RWPE2 (cell line): Measurements from ENCODE around the gene NMNAT3.

Source experiments
- ATAC-seq: fragments of 200-7000 bp; cut with Tn5 transposase; 3 replicates; pipeline ENCODE4 v1.9.1; 2021; ENCODE audit warnings: low read depth
- DNase-seq: peaks from one replicate; pipeline ENCODE4 v3.0.0-alpha.2; 2020; ENCODE audit warnings: low spot score
- H3K27ac ChIP-seq: fragments of 450-650 bp; 2 replicates; pipeline ENCODE4 v1.5.1; 2017; ENCODE audit warnings: mild to moderate bottlenecking; ENCODE audit not compliant: poor library complexity, severe bottlenecking
- H3K27me3 ChIP-seq: fragments of 250-450 bp; sonication (Bioruptor Pico); 2 replicates; pipeline ENCODE4 v1.5.1; 2021; ENCODE audit warnings: mild to moderate bottlenecking, moderate library complexity; ENCODE audit not compliant: insufficient read depth, poor library complexity, severe bottlenecking
- H3K36me3 ChIP-seq: fragments of 250-450 bp; sonication (Bioruptor Pico); 2 replicates; pipeline ENCODE4 v1.5.1; 2020; ENCODE audit warnings: low read depth, mild to moderate bottlenecking, moderate library complexity
- H3K4me1 ChIP-seq: fragments of 250-450 bp; sonication (Bioruptor Pico); 2 replicates; pipeline ENCODE4 v1.5.1; 2021; ENCODE audit warnings: mild to moderate bottlenecking, moderate library complexity; ENCODE audit not compliant: insufficient read depth, poor library complexity, severe bottlenecking
- H3K4me3 ChIP-seq: fragments of 250-450 bp; sonication (Bioruptor Pico); 2 replicates; pipeline ENCODE4 v1.5.1; 2021; ENCODE audit warnings: mild to moderate bottlenecking, moderate library complexity; ENCODE audit not compliant: severe bottlenecking
- H3K9me3 ChIP-seq: fragments of 250-450 bp; sonication (Bioruptor Pico); 2 replicates; pipeline ENCODE4 v1.5.1; 2021; ENCODE audit warnings: mild to moderate bottlenecking, moderate library complexity; ENCODE audit not compliant: severe bottlenecking
- CTCF ChIP-seq: fragments of 450-650 bp; IDR thresholded peaks from one replicate; pipeline ENCODE4 v1.5.1; 2017; ENCODE audit warnings: mild to moderate bottlenecking, moderate library complexity; ENCODE audit not compliant: poor library complexity, severe bottlenecking

NMNAT3 gene

DNA sequence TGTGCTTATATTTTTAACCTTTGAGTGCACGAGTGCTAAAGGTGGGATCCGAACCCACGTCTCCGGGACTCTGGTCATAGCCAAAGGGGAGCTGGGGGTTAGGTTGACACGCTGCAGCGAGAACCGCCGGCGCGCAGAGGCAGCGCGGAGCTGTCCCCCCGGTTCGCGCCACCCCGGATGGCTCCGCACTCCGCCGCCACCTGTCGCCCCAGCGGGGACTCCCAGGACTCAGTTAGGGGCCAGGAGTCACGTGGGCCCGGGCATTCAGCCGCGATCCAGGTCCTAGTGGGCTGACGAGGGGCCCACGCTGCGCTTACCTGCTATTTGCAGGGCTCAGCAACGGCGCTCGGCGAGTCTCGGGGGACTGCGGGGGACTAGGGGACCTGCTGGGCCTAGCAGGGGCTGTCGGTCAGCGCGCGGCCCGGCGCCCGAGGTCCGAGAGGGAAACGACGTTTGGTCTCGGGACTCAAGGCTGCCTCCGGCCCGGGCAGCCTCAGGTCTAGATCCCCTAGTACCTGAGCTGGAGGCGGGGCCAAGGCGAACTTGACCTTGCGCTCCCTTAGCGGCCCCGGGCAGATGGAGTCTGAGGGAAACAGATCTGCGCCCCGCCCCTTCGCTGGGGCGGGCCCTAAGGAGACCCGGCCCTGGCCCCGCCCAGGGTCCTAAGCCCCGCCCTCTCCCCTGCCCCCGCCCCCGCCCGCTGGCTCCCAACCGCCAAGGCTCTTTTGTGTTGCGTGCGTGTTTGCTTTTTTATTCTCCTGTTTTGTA, at the start of gene NMNAT3:
Gene NMNAT3, minus strand, starts transcription at position 585 of the 768 bp plus-strand sequence. CDS start 50,248 bp downstream, outside the sequence.
- ATAC-seq (peak; percentile 98), DNase-seq (peak; percentile 90)
- Histone ChIP-seq H3K4me3 (peak within 1 kb of the TSS; percentile 52), H3K9me3 (no peaks in the 10 kb centered on the region), H3K27me3 (no peaks in the 10 kb centered on the region), H3K4me1 (no peaks in the 10 kb centered on the region), H3K36me3 (no peaks in the 10 kb centered on the region), H3K27ac (no peak within 1 kb of the TSS)
- no peak for TF ChIP-seq CTCF

GRCh38 chr3:139721370-139721769, 43.6 kb upstream of the NMNAT3 start:
- Histone ChIP-seq H3K4me1 (no peaks in the 10 kb centered on the region), H3K27ac (no peak overlapping the region), H3K4me3 (no peak overlapping the region), H3K9me3 (no peaks in the 10 kb centered on the region), H3K27me3 (peaks cover 11% of the 10 kb centered on the region), H3K36me3 (no peaks in the 10 kb centered on the region)
- ATAC-seq (no peak), DNase-seq (no peak)
- TF ChIP-seq CTCF: no peak

- Histone ChIP-seq H3K9me3 (no peaks in the 10 kb centered on the region), H3K27ac (no peak overlapping the region), H3K4me1 (no peaks in the 10 kb centered on the region), H3K4me3 (no peak overlapping the region), H3K27me3 (peaks cover 11% of the 10 kb centered on the region), H3K36me3 (no peaks in the 10 kb centered on the region)
- DNase-seq (no peak), ATAC-seq (peak; percentile 29; the same call in 1 of the 3 replicates)
- TF ChIP-seq CTCF: peak; percentile 36
These were observed 40.6 kb upstream of the NMNAT3 start for GRCh38 chr3:139718415-139718814.

DNA sequence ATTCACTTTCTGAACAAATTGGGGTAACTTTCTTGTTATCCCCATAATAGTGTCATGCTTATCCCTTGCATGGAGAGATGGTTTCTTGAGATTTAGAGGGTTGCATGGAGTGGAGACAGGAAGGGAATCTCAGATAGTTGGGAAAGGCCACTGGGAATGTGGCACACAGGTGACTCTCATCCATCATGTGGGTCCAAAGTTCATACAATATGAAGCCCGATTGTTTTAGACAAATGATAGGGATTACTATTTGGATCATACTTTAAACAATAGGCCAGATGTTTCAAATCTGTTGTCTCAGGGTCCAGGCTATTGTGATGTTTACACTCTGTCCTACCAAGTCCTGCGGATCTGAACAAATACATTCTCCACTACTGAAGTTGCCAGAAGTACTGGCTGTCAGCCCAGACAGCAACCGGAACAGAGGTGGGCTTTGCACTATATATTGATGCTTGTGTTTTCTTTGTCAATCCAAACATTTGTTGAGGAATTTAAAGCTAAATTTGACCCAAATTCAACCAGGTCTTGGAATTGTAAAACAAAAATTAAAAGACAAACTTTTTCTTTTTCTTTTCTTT, 39.2 kb upstream of the NMNAT3 start:
- H3K36me3 ChIP-seq: no peaks in the 10 kb centered on the region
- TF ChIP-seq CTCF: no peak
- no peaks in the 10 kb centered on the region for H3K4me1 ChIP-seq
- peaks cover 5% of the 10 kb centered on the region for H3K27me3 ChIP-seq
- H3K4me3 ChIP-seq: no peak overlapping the region
- DNase-seq (no peak), ATAC-seq (no peak)
- H3K27ac ChIP-seq: no peak overlapping the region
- no peaks in the 10 kb centered on the region for H3K9me3 ChIP-seq

DNA sequence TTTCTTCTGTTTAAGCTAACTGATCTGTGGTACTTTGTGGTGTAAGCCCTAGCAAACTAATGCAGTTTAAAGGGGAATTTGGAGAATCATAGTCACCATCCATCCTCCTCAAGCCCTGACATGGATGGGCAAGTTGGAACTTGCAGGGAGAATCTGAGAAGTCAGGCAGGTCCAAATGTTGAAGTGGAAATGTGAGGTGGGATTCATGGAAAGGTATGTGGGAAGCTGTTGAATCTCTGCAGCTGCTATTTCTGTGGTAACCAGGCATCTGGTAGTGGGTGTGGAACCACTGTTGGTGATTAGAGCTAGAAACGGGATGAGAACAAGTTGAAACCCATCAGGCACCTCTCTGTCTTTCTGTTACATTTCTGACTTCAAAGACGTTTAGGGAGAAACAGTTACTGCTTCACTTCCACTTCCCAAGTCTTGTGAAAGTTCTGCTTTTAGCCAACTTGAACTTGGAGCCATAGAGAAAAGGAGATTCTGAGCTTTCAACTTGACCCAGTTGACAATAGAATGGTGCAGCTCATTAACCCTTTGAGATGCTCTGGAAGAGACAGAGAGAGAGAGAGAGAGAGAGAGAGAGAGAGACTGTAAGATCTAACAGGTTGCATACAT, 38.1 kb upstream of the NMNAT3 start:
- no peak for TF ChIP-seq CTCF
- DNase-seq (no peak), ATAC-seq (peak; percentile 72; the same call in 2 of the 3 replicates)
- H3K4me1 ChIP-seq: no peaks in the 10 kb centered on the region
- no peaks in the 10 kb centered on the region for H3K36me3 ChIP-seq
- no peaks in the 10 kb centered on the region for H3K9me3 ChIP-seq
- H3K4me3 ChIP-seq: no peak overlapping the region
- no peak overlapping the region for H3K27ac ChIP-seq
- no peaks in the 10 kb centered on the region for H3K27me3 ChIP-seq
